GM21717 (cell line): ENCODE data around the gene CADPS2.
A peak's percentile ranks its signal among the peaks of the same experiment; 100 is the strongest.
"Not testable (repeated sequence)": the region's sequence is repeated elsewhere in the genome, so short reads cannot be mapped to it uniquely, and the experiment has no call there.

Source experiments
- ATAC-seq: cut with Tn5 transposase; IDR thresholded peaks from one replicate; pipeline ENCODE4 v1.9.1; 2021; ENCODE audit warnings: mild to moderate bottlenecking, moderate library complexity; ENCODE audit not compliant: unreplicated experiment

The CADPS2 gene

GRCh38 chr7:122850528-122850927 lies 35.7 kb downstream of the CADPS2 start:
- no peak for ATAC-seq

GRCh38 chr7:122849957-122850328 lies 36.3 kb downstream of the CADPS2 start:
- ATAC-seq, result no peak

GRCh38 chr7:122849322-122849956 lies 36.8 kb downstream of the CADPS2 start:
- no peak for ATAC-seq

GRCh38 chr7:122847871-122848473 lies 38.3 kb downstream of the CADPS2 start:
- ATAC-seq, result no peak

GRCh38 chr7:122846591-122846990 lies 39.7 kb downstream of the CADPS2 start:
- ATAC-seq, result no peak

- no peak for ATAC-seq
These were observed 41.0 kb downstream of the CADPS2 start for GRCh38 chr7:122845286-122845685.

- no peak for ATAC-seq
These were observed 41.9 kb downstream of the CADPS2 start for GRCh38 chr7:122844191-122844988.

- no peak for ATAC-seq
These were observed 43.3 kb downstream of the CADPS2 start for GRCh38 chr7:122842971-122843370.

GRCh38 chr7:122836286-122836685 lies 50.0 kb downstream of the CADPS2 start:
- ATAC-seq, result not testable (repeated sequence)

- ATAC-seq, result not testable (repeated sequence)
These were observed 51.7 kb downstream of the CADPS2 start for GRCh38 chr7:122834571-122834942.

GRCh38 chr7:122833888-122834570 lies 52.2 kb downstream of the CADPS2 start:
- ATAC-seq, result no peak

- no peak for ATAC-seq
These were observed 54.8 kb downstream of the CADPS2 start for GRCh38 chr7:122831436-122831835.

GRCh38 chr7:122829962-122830361 lies 56.3 kb downstream of the CADPS2 start:
- ATAC-seq, result no peak

- no peak for ATAC-seq
These were observed 58.5 kb downstream of the CADPS2 start for GRCh38 chr7:122827763-122828162.

- ATAC-seq, result no peak
These were observed 72.4 kb downstream of the CADPS2 start for GRCh38 chr7:122813845-122814244.

GRCh38 chr7:122803851-122804250 lies 82.4 kb downstream of the CADPS2 start:
- no peak for ATAC-seq

- peak; percentile 60 for ATAC-seq
These were observed 82.9 kb downstream of the CADPS2 start for GRCh38 chr7:122803323-122803722.

- no peak for ATAC-seq
These were observed 83.9 kb downstream of the CADPS2 start for GRCh38 chr7:122802301-122802751.

GRCh38 chr7:122791959-122792545 lies 94.2 kb downstream of the CADPS2 start:
- ATAC-seq, result no peak

GRCh38 chr7:122790591-122790990 lies 95.7 kb downstream of the CADPS2 start:
- no peak for ATAC-seq

GRCh38 chr7:122790132-122790531 lies 96.1 kb downstream of the CADPS2 start:
- no peak for ATAC-seq
